Hepatocyte (in vitro differentiated cells): Measurements from ENCODE around the gene ZNF764. TPM values are rescaled to one million over a fixed set of nuclear protein-coding genes. Genes with fewer than 3 reads are reported as not detected.
"Not testable (repeated sequence)": the region's sequence is repeated elsewhere in the genome, so short reads cannot be mapped to it uniquely, and the experiment has no call there.

ENCODE experiments used
- DNase-seq: peaks from one replicate; pipeline ENCODE4 v3.0.0-alpha.2; 2016; ENCODE audit warnings: low spot score
- H2AFZ ChIP-seq: fragments of 200-600 bp; sonication (generic); 2 replicates; pipeline ENCODE4 v1.6.0; 2016; ENCODE audit warnings: antibody characterized with exemption, mild to moderate bottlenecking
- H3K27ac ChIP-seq: fragments of 200-600 bp; sonication (generic); 2 replicates; pipeline ENCODE4 v1.5.1; 2016; ENCODE audit warnings: mild to moderate bottlenecking
- H3K27me3 ChIP-seq: fragments of 200-600 bp; sonication (generic); 2 replicates; pipeline ENCODE4 v1.6.1; 2016
- H3K36me3 ChIP-seq: fragments of 200-600 bp; sonication (generic); replicated peaks from 2 replicates; pipeline ENCODE4 v1.5.1; 2016; ENCODE audit warnings: low read depth; ENCODE audit not compliant: insufficient read depth
- H3K4me1 ChIP-seq: fragments of 200-600 bp; sonication (generic); 2 replicates; pipeline ENCODE4 v1.5.1; 2016; ENCODE audit warnings: mild to moderate bottlenecking, moderate library complexity; ENCODE audit not compliant: insufficient read depth
- H3K4me2 ChIP-seq: fragments of 200-600 bp; sonication (generic); 2 replicates; pipeline ENCODE4 v1.6.0; 2016
- H3K4me3 ChIP-seq: fragments of 200-600 bp; sonication (generic); 2 replicates; pipeline ENCODE4 v1.5.1; 2016; ENCODE audit warnings: mild to moderate bottlenecking
- H3K79me2 ChIP-seq: fragments of 200-600 bp; sonication (generic); 2 replicates; pipeline ENCODE4 v1.6.0; 2017; ENCODE audit warnings: mild to moderate bottlenecking
- H3K9me2 ChIP-seq: fragments of 200-600 bp; sonication (generic); replicated peaks from 2 replicates; pipeline ENCODE4 v1.6.0; 2017; ENCODE audit warnings: mild to moderate bottlenecking; ENCODE audit not compliant: insufficient read depth
- H3K9me3 ChIP-seq: fragments of 200-600 bp; sonication (generic); 2 replicates; pipeline ENCODE4 v1.5.1; 2016; ENCODE audit warnings: low read depth, mild to moderate bottlenecking
- H4K20me1 ChIP-seq: fragments of 200-600 bp; sonication (generic); 2 replicates; pipeline ENCODE4 v1.6.0; 2016; ENCODE audit warnings: mild to moderate bottlenecking; ENCODE audit not compliant: insufficient read depth, poor library complexity, severe bottlenecking
- CTCF ChIP-seq: fragments of 200-600 bp; sonication (generic); IDR thresholded peaks from 2 replicates; pipeline ENCODE4 v1.5.1; 2016; ENCODE audit warnings: antibody characterized with exemption, mild to moderate bottlenecking; ENCODE audit not compliant: poor library complexity
- EZH2 ChIP-seq: fragments of 200-600 bp; sonication (generic); IDR thresholded peaks from 2 replicates; pipeline ENCODE4 v1.6.1; 2016; ENCODE audit warnings: antibody characterized with exemption, mild to moderate bottlenecking, borderline replicate concordance
- EZH2phosphoT487 ChIP-seq: fragments of 200-600 bp; sonication (generic); IDR thresholded peaks from one replicate; pipeline ENCODE4 v1.6.1; 2018; ENCODE audit warnings: antibody characterized with exemption, mild to moderate bottlenecking, low read depth, moderate library complexity; ENCODE audit not compliant: unreplicated experiment, severe bottlenecking
- WGBS: methylation state at CpG from one replicate; pipeline ENCODE4 v1.1.6; 2016; ENCODE audit warnings: low lambda C conversion rate; ENCODE audit errors: missing lambda C conversion rate; 5-methylcytosine and 5-hydroxymethylcytosine counted together
- polyA plus RNA-seq: library from polyadenylated mRNA; unstranded; fragments of >200 nt; fragmentation: Nextera tagmentation; extraction: Ambion mirVana; gene quantifications from 2 replicates; pipeline ENCODE4 v1.2.1, GENCODE V29; 2016
- total RNA-seq: library from RNA; depleted of rRNA; stranded (reverse); fragments of >200 nt; gene quantifications from 2 replicates; pipeline ENCODE4 v1.2.3, GENCODE V29; 2014

Gene ZNF764
- total and polyA plus RNA-seq, 2 experiments from 2014 or later = 9.8 to 12.1 TPM

DNA sequence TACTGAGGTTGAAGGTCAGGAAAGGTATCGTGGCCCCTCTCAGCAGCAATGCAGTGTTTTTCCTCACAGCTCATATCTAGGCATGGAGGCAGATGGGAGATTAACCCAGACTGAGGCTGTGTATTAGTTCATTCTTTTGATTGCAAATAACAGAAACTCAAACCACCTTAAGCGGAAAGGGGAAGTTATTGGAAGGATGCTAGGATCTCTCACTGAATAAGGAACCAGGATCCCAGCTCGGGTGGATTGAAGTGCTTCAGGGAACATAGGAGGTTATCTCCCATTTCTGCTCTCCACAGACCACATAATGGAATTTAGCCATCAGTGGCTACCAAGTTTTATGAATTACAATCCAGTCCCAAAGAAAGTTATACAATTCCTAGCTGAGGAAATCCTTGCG is 43.8 kb upstream of the ZNF764 start:
- Histone ChIP-seq H2AFZ (no peak overlapping the region), H3K4me3 (no peak overlapping the region), H3K4me2 (no peak overlapping the region), H3K9me3 (no peaks in the 10 kb centered on the region), H3K9me2 (no peaks in the 10 kb centered on the region), H3K79me2 (no peaks in the 10 kb centered on the region), H4K20me1 (no peaks in the 10 kb centered on the region), H3K4me1 (no peaks in the 10 kb centered on the region), H3K27ac (no peak overlapping the region), H3K36me3 (no peaks in the 10 kb centered on the region), H3K27me3 (no peaks in the 10 kb centered on the region)
- DNase-seq = no peak
- TF ChIP-seq EZH2 = no peak
- no peak for TF ChIP-seq CTCF
- no peak for TF ChIP-seq EZH2phosphoT487
- 86% methylated on average over 4 of the region's 4 CpGs for WGBS

DNA sequence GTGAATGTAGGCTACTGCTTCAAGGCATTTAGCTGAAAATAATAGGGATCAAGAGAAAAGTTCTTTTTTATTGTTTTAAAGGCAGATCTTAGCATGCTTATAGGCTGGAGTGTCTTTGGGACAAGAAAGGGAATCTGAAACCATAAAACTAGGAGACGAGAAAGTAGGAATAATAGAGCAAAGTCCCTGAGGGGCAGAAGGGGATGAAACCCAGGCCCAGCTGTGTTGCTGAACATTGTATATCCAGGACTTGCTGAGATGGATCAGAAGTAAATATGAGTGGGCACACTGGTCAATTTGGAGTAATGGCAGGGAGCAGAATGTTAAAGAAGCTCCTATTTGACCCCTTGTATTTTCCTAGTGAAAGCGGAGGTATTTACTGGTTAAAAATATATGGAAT is 42.8 kb upstream of the ZNF764 start:
- no peak overlapping the region for H3K4me3 ChIP-seq
- no peaks in the 10 kb centered on the region for H3K27me3 ChIP-seq
- H2AFZ ChIP-seq = no peak overlapping the region
- TF ChIP-seq CTCF (no peak), EZH2 (no peak), EZH2phosphoT487 (no peak)
- no peak overlapping the region for H3K4me2 ChIP-seq
- H3K79me2 ChIP-seq = no peaks in the 10 kb centered on the region
- WGBS = 83% methylated on average over 2 of the region's 2 CpGs
- DNase-seq = no peak
- no peaks in the 10 kb centered on the region for H3K36me3 ChIP-seq
- no peaks in the 10 kb centered on the region for H3K4me1 ChIP-seq
- H3K9me3 ChIP-seq = no peaks in the 10 kb centered on the region
- no peak overlapping the region for H3K27ac ChIP-seq
- H4K20me1 ChIP-seq = no peaks in the 10 kb centered on the region
- H3K9me2 ChIP-seq = no peaks in the 10 kb centered on the region

- H3K79me2 ChIP-seq = no peaks in the 10 kb centered on the region
- H3K9me3 ChIP-seq = no peaks in the 10 kb centered on the region
- H4K20me1 ChIP-seq = no peaks in the 10 kb centered on the region
- no peaks in the 10 kb centered on the region for H3K36me3 ChIP-seq
- TF ChIP-seq CTCF (no peak), EZH2 (no peak), EZH2phosphoT487 (no peak)
- no peak overlapping the region for H3K4me2 ChIP-seq
- H3K4me1 ChIP-seq = no peaks in the 10 kb centered on the region
- H3K27me3 ChIP-seq = no peaks in the 10 kb centered on the region
- no peak overlapping the region for H2AFZ ChIP-seq
- WGBS = 92% methylated on average over 3 of the region's 3 CpGs
- no peak overlapping the region for H3K4me3 ChIP-seq
- H3K27ac ChIP-seq = no peak overlapping the region
- no peaks in the 10 kb centered on the region for H3K9me2 ChIP-seq
- DNase-seq = no peak
Measured at GRCh38 chr16:30600215-30600614, 42.0 kb upstream of the ZNF764 start.

- no peak overlapping the region for H3K27ac ChIP-seq
- DNase-seq = no peak
- TF ChIP-seq EZH2phosphoT487 (no peak), EZH2 (no peak), CTCF (no peak)
- no peaks in the 10 kb centered on the region for H3K36me3 ChIP-seq
- no peaks in the 10 kb centered on the region for H3K9me2 ChIP-seq
- WGBS = 94% methylated on average over 4 of the region's 4 CpGs
- H3K4me3 ChIP-seq = no peak overlapping the region
- H3K9me3 ChIP-seq = no peaks in the 10 kb centered on the region
- H3K79me2 ChIP-seq = no peaks in the 10 kb centered on the region
- no peaks in the 10 kb centered on the region for H3K27me3 ChIP-seq
- no peak overlapping the region for H2AFZ ChIP-seq
- H4K20me1 ChIP-seq = no peaks in the 10 kb centered on the region
- H3K4me2 ChIP-seq = no peak overlapping the region
- H3K4me1 ChIP-seq = no peaks in the 10 kb centered on the region
Measured at GRCh38 chr16:30592871-30593270, 34.7 kb upstream of the ZNF764 start.

GRCh38 chr16:30590869-30591268 is 32.7 kb upstream of the ZNF764 start:
- not testable (repeated sequence) for H3K9me3 ChIP-seq, H3K27ac ChIP-seq, H4K20me1 ChIP-seq, DNase-seq, H3K79me2 ChIP-seq, H3K4me2 ChIP-seq, H3K4me3 ChIP-seq, H3K36me3 ChIP-seq, H2AFZ ChIP-seq, H3K9me2 ChIP-seq, H3K27me3 ChIP-seq, H3K4me1 ChIP-seq
- WGBS = 97% methylated on average over 9 of the region's 9 CpGs

- not testable (repeated sequence) for H3K79me2 ChIP-seq, H3K9me2 ChIP-seq, DNase-seq, H3K4me1 ChIP-seq, H2AFZ ChIP-seq, H4K20me1 ChIP-seq, H3K9me3 ChIP-seq, H3K4me2 ChIP-seq, H3K36me3 ChIP-seq, H3K27me3 ChIP-seq, H3K4me3 ChIP-seq, H3K27ac ChIP-seq
- 100% methylated on average over 2 of the region's 2 CpGs for WGBS
Measured at GRCh38 chr16:30589582-30589981, 31.4 kb upstream of the ZNF764 start.
